ENCODE measurements around the gene EME1. TPM values are rescaled to one million over a fixed set of nuclear protein-coding genes. Genes with fewer than 3 reads are reported as not detected.
A peak's percentile ranks its signal among the peaks of the same experiment; 100 is the strongest.
"Not testable (repeated sequence)": the region's sequence is repeated elsewhere in the genome, so short reads cannot be mapped to it uniquely, and the experiment has no call there.

EME1 gene
- total RNA-seq, 3 donors from 2014 or later: 0.29 to 2.0 (median 0.64) TPM

- H3K27ac ChIP-seq: no peak overlapping the region
- no peak for DNase-seq (ENCODE audit: low spot score in 2 of 2)
- no peaks in the 10 kb centered on the region for H3K36me3 ChIP-seq
- no peaks in the 10 kb centered on the region for H3K4me1 ChIP-seq
- H3K27me3 ChIP-seq: no peaks in the 10 kb centered on the region
- intact Hi-C loops (cut with DNase I; ENCODE audit: low total_unique reads): no loop called here
- TF ChIP-seq POLR2A (IDR thresholded peaks at IDR 0.05) (no peak), POLR2AphosphoS5 (IDR thresholded peaks at IDR 0.05) (no peak)
- H3K4me3 ChIP-seq: no peak overlapping the region
- H3K9me3 ChIP-seq: no peaks in the 10 kb centered on the region
Measured at GRCh38 chr17:50407921-50408320, 34.9 kb downstream of the EME1 start.

GRCh38 chr17:50412188-50412732, 39.2 kb downstream of the EME1 start:
- TF ChIP-seq POLR2AphosphoS5 (IDR thresholded peaks at IDR 0.05) (no peak), POLR2A (IDR thresholded peaks at IDR 0.05) (no peak), CTCF (IDR thresholded peaks at IDR 0.05) (no peak)
- no peaks in the 10 kb centered on the region for H3K9me3 ChIP-seq
- intact Hi-C loops (cut with DNase I; ENCODE audit: low total_unique reads): no loop called here
- no peaks in the 10 kb centered on the region for H3K4me1 ChIP-seq
- no peaks in the 10 kb centered on the region for H3K36me3 ChIP-seq
- H3K4me3 ChIP-seq: no peak overlapping the region
- no peak overlapping the region for H3K27ac ChIP-seq
- no peaks in the 10 kb centered on the region for H3K27me3 ChIP-seq
- no peak for DNase-seq (ENCODE audit: low spot score in 2 of 2)

GRCh38 chr17:50414808-50415207, 41.8 kb downstream of the EME1 start:
- Histone ChIP-seq H3K27ac (no peak overlapping the region), H3K4me1 (no peaks in the 10 kb centered on the region), H3K9me3 (no peaks in the 10 kb centered on the region), H3K4me3 (no peak overlapping the region), H3K36me3 (no peaks in the 10 kb centered on the region), H3K27me3 (no peaks in the 10 kb centered on the region)
- no peak for DNase-seq (ENCODE audit: low spot score in 2 of 2)
- intact Hi-C loops (cut with DNase I; ENCODE audit: low total_unique reads): no loop called here
- TF ChIP-seq POLR2A (IDR thresholded peaks at IDR 0.05) (no peak), CTCF (IDR thresholded peaks at IDR 0.05) (no peak), POLR2AphosphoS5 (IDR thresholded peaks at IDR 0.05) (no peak)

DNA sequence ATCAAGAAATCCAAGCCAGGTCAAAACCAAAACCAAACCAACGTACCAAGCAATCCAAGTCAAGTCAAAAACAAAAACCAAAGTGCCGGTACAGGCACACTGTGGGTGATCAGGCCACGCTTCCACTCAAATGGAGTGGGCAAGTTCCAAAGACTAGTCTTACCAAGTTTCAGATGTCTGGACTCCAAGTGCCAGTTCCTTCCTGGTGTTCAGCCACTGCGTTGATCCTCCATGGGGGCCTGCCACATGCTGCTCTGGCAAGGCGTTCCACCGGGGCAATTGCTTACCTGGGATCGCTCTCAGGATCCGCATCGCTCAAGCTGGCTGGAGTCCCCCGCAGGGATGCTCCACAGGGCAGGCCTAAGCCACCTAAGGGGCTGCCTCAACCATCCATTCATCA, 46.5 kb downstream of the EME1 start:
- H3K4me1 ChIP-seq; H3K27ac ChIP-seq; H3K27me3 ChIP-seq; H3K36me3 ChIP-seq; H3K4me3 ChIP-seq; DNase-seq (ENCODE audit: low spot score in 2 of 2); intact Hi-C loops (cut with DNase I; ENCODE audit: low total_unique reads); H3K9me3 ChIP-seq: not testable (repeated sequence)

- H3K4me1 ChIP-seq: peaks cover 0 to 3% of the 10 kb centered on the region in 2 donors
- no peaks in the 10 kb centered on the region for H3K9me3 ChIP-seq
- H3K27me3 ChIP-seq: no peaks in the 10 kb centered on the region
- H3K27ac ChIP-seq: peak overlapping the region; percentile 26 to 61
- TF ChIP-seq POLR2A (IDR thresholded peaks at IDR 0.05) (no peak), CTCF (IDR thresholded peaks at IDR 0.05) (no peak), POLR2AphosphoS5 (IDR thresholded peaks at IDR 0.05) (no peak)
- H3K4me3 ChIP-seq: no peak overlapping the region
- no peaks in the 10 kb centered on the region for H3K36me3 ChIP-seq
- intact Hi-C loops (cut with DNase I; ENCODE audit: low total_unique reads): no loop called here
- no peak for DNase-seq (ENCODE audit: low spot score in 2 of 2)
Measured at GRCh38 chr17:50420419-50421112, 47.5 kb downstream of the EME1 start.

GRCh38 chr17:50421308-50422051, 48.5 kb downstream of the EME1 start:
- intact Hi-C loops (cut with DNase I; ENCODE audit: low total_unique reads): no loop called here
- TF ChIP-seq POLR2AphosphoS5 (IDR thresholded peaks at IDR 0.05): no peak
- TF ChIP-seq CTCF (IDR thresholded peaks at IDR 0.05): no peak
- TF ChIP-seq POLR2A (IDR thresholded peaks at IDR 0.05): no peak
- no peaks in the 10 kb centered on the region for H3K9me3 ChIP-seq
- H3K36me3 ChIP-seq: no peaks in the 10 kb centered on the region
- peak overlapping the region in 2 of 3 donors; percentile 25 to 36 for H3K4me3 ChIP-seq
- no peaks in the 10 kb centered on the region for H3K27me3 ChIP-seq
- no peak for DNase-seq (ENCODE audit: low spot score in 2 of 2)
- H3K27ac ChIP-seq: peak overlapping the region; percentile 28 to 61
- peaks cover 0 to 4% of the 10 kb centered on the region in 2 donors for H3K4me1 ChIP-seq
